Thymus (tissue), 11 donors: ENCODE data around the gene NONO. TPM values are rescaled to one million over a fixed set of nuclear protein-coding genes. Genes with fewer than 3 reads are reported as not detected.
"Not testable (repeated sequence)": the region's sequence is repeated elsewhere in the genome, so short reads cannot be mapped to it uniquely, and the experiment has no call there.

Experiments used
- DNase-seq, 9 donors: peaks; one replicate each; pipeline ENCODE4 v3.0.0-alpha.2; 2013; ENCODE audit warnings: low spot score in 9 of 9, low read depth in 6 of 9, missing footprints in 1 of 9
- H3K27ac ChIP-seq, 2 donors: one replicate each; pipeline ENCODE4 v1.5.1; 2013; ENCODE audit warnings: control low read depth in 1 of 2, low read depth in 1 of 2, low read length in 1 of 2, mild to moderate bottlenecking in 1 of 2, moderate library complexity in 1 of 2
- H3K27me3 ChIP-seq, 2 donors: one replicate each; pipeline ENCODE4 v1.5.1; 2013; ENCODE audit warnings: low read length in 1 of 2; ENCODE audit not compliant: control insufficient read depth in 2 of 2, insufficient read depth in 1 of 2
- H3K36me3 ChIP-seq, 2 donors: one replicate each; pipeline ENCODE4 v1.5.1; 2013; ENCODE audit warnings: low read length in 1 of 2, mild to moderate bottlenecking in 1 of 2, moderate library complexity in 1 of 2; ENCODE audit not compliant: control insufficient read depth in 2 of 2, insufficient read depth in 2 of 2
- H3K4me1 ChIP-seq, 2 donors: one replicate each; pipeline ENCODE4 v1.5.1; 2013; ENCODE audit warnings: low read length in 2 of 2; ENCODE audit not compliant: control insufficient read depth in 2 of 2, insufficient read depth in 2 of 2
- H3K4me3 ChIP-seq, 2 donors: one replicate each; pipeline ENCODE4 v1.5.1; 2013; ENCODE audit warnings: low read length in 2 of 2, control low read depth in 1 of 2, mild to moderate bottlenecking in 1 of 2
- H3K9me3 ChIP-seq, 2 donors: one replicate each; pipeline ENCODE4 v1.5.1; 2013; ENCODE audit warnings: low read length in 1 of 2, mild to moderate bottlenecking in 1 of 2; ENCODE audit not compliant: control insufficient read depth in 2 of 2, insufficient read depth in 1 of 2
- WGBS: extraction: QIAGEN DNeasy Blood & Tissue Kit; methylation state at CpG from one replicate; pipeline ENCODE4 v1.1.7; 2013; 5-methylcytosine and 5-hydroxymethylcytosine counted together
- polyA plus RNA-seq: library from polyadenylated mRNA; stranded (reverse); fragments of 200-250 nt; gene quantifications from one replicate; pipeline ENCODE4 v1.2.3, GENCODE V29; 2013
- total RNA-seq: library from RNA; stranded (reverse); fragments of 120-200 nt; gene quantifications from one replicate; pipeline ENCODE4 v1.2.4, GENCODE V29; 2013
- donor health status: healthy.

Gene NONO
- total and polyA plus RNA-seq, 2 donors: 170 to 483 TPM

- DNase-seq: no peak
- peaks cover 39 to 43% of the 10 kb centered on the region in 2 donors for H3K36me3 ChIP-seq
Observed at GRCh38 chrX:71250841-71251240, 32.6 kb upstream of the NONO start.

GRCh38 chrX:71251466-71251973 lies 31.9 kb upstream of the NONO start:
- Histone ChIP-seq H3K4me3 (no peak overlapping the region), H3K4me1 (peaks cover 13 to 29% of the 10 kb centered on the region in 2 donors), H3K36me3 (peaks cover 33 to 38% of the 10 kb centered on the region in 2 donors), H3K27ac (no peak overlapping the region), H3K9me3 (no peaks in the 10 kb centered on the region), H3K27me3 (no peaks in the 10 kb centered on the region)
- 10% methylated on average over 8 of the region's 8 CpGs for WGBS
- DNase-seq: peak in 1 of 9 donors; percentile 13

More at GRCh38 chrX:71250841-71251240, 32.6 kb upstream of the NONO start:
- Histone ChIP-seq H3K27me3 (no peaks in the 10 kb centered on the region), H3K27ac (no peak overlapping the region), H3K9me3 (no peaks in the 10 kb centered on the region), H3K4me3 (no peak overlapping the region), H3K4me1 (peaks cover 13 to 29% of the 10 kb centered on the region in 2 donors)
- WGBS: 89% methylated on average over 9 of the region's 9 CpGs

GRCh38 chrX:71252221-71252620 lies 31.2 kb upstream of the NONO start:
- H3K4me3 ChIP-seq: peak overlapping the region in 1 of 2 donors; percentile 77
- no peak for DNase-seq
- 45% methylated on average over 2 of the region's 2 CpGs for WGBS

GRCh38 chrX:71253253-71254091 lies 30.0 kb upstream of the NONO start:
- no peaks in the 10 kb centered on the region for H3K9me3 ChIP-seq
- H3K4me3 ChIP-seq: peak overlapping the region; percentile 72 to 77
- no peaks in the 10 kb centered on the region for H3K27me3 ChIP-seq
- under 1% methylated on average over 35 of the region's 35 CpGs for WGBS
- peak overlapping the region; percentile 83 to 95 for H3K27ac ChIP-seq
- H3K36me3 ChIP-seq: peaks cover 16 to 20% of the 10 kb centered on the region in 2 donors
- peak in 2 of 9 donors; percentile 13 to 20 for DNase-seq
- H3K4me1 ChIP-seq: peaks cover 13 to 29% of the 10 kb centered on the region in 2 donors

More at GRCh38 chrX:71252221-71252620, 31.2 kb upstream of the NONO start:
- H3K27ac ChIP-seq: no peak overlapping the region
- peaks cover 13 to 29% of the 10 kb centered on the region in 2 donors for H3K4me1 ChIP-seq
- no peaks in the 10 kb centered on the region for H3K9me3 ChIP-seq
- H3K27me3 ChIP-seq: no peaks in the 10 kb centered on the region
- H3K36me3 ChIP-seq: peaks cover 28 to 32% of the 10 kb centered on the region in 2 donors

GRCh38 chrX:71254092-71254963 lies 29.1 kb upstream of the NONO start, which contains the start of gene ZMYM3:
Gene ZMYM3, minus strand, starts transcription at chrX:71254140. Its CDS starts 885 bp downstream, at chrX:71253255.
- no peaks in the 10 kb centered on the region for H3K9me3 ChIP-seq
- DNase-seq: peak in 8 of 9 donors; percentile 56 to 91 (median 78)
- H3K36me3 ChIP-seq: peaks cover 10 to 13% of the 10 kb centered on the region in 2 donors
- peak within 1 kb of the TSS; percentile 72 to 77 for H3K4me3 ChIP-seq
- under 1% methylated on average over 54 of the region's 54 CpGs for WGBS
- H3K4me1 ChIP-seq: peaks cover 13 to 29% of the 10 kb centered on the region in 2 donors
- H3K27ac ChIP-seq: peak within 1 kb of the TSS; percentile 88 to 95
- H3K27me3 ChIP-seq: no peaks in the 10 kb centered on the region

- Histone ChIP-seq H3K9me3 (no peaks in the 10 kb centered on the region), H3K27me3 (no peaks in the 10 kb centered on the region), H3K27ac (no peak overlapping the region), H3K36me3 (no peaks in the 10 kb centered on the region), H3K4me1 (peaks cover 13 to 27% of the 10 kb centered on the region in 2 donors), H3K4me3 (no peak overlapping the region)
- DNase-seq: no peak
- WGBS: 96% methylated on average over 6 of the region's 6 CpGs
Observed at GRCh38 chrX:71256051-71256450, 27.4 kb upstream of the NONO start.

- peaks cover 12 to 19% of the 10 kb centered on the region in 2 donors for H3K4me1 ChIP-seq
- over 99% methylated on average over 4 of the region's 4 CpGs for WGBS
- H3K27ac ChIP-seq: no peak overlapping the region
- no peak overlapping the region for H3K4me3 ChIP-seq
- no peaks in the 10 kb centered on the region for H3K27me3 ChIP-seq
- no peaks in the 10 kb centered on the region for H3K36me3 ChIP-seq
- no peak for DNase-seq
- H3K9me3 ChIP-seq: no peaks in the 10 kb centered on the region
Observed at GRCh38 chrX:71256856-71257255, 26.6 kb upstream of the NONO start.

- H3K9me3 ChIP-seq, H3K4me1 ChIP-seq, H3K4me3 ChIP-seq, DNase-seq, H3K27ac ChIP-seq, H3K36me3 ChIP-seq, H3K27me3 ChIP-seq: not testable (repeated sequence)
Observed at GRCh38 chrX:71268624-71269023, 14.8 kb upstream of the NONO start.
